Urothelium cell line (cell line): ENCODE data around the gene RAB22A.

Experiments used
- DNase-seq: peaks from one replicate; pipeline ENCODE4 v3.0.0; 2011; ENCODE audit warnings: low spot score, mixed read lengths
- FAIRE-seq: peaks from 2 replicates; lab custom pipeline; 2011; peaks lifted over from hg19 to GRCh38; lab: Jason Lieb, UNC

The RAB22A gene

GRCh38 chr20:58381627-58382026 is 72.1 kb downstream of the RAB22A start:
- no peak for DNase-seq
- FAIRE-seq: no peak

- DNase-seq (no peak), FAIRE-seq (no peak)
These were observed 72.6 kb downstream of the RAB22A start for GRCh38 chr20:58382096-58382495.

- no peak for FAIRE-seq
- no peak for DNase-seq
These were observed 75.3 kb downstream of the RAB22A start for GRCh38 chr20:58384821-58385220.

- FAIRE-seq: no peak
- no peak for DNase-seq
These were observed 78.6 kb downstream of the RAB22A start for GRCh38 chr20:58388028-58388601.

- peak; percentile 99 for FAIRE-seq
- peak; percentile 100 for DNase-seq
These were observed 79.4 kb downstream of the RAB22A start, which contains the start of gene VAPB for GRCh38 chr20:58388882-58389323. TSS of gene VAPB (plus strand) at chr20:58389229. CDS start at chr20:58389460, 231 bp downstream.

GRCh38 chr20:58389324-58389967 is 79.9 kb downstream of the RAB22A start:
- FAIRE-seq (no peak), DNase-seq (peak; percentile 62)

- FAIRE-seq: no peak
- no peak for DNase-seq
These were observed 80.6 kb downstream of the RAB22A start for GRCh38 chr20:58389968-58390658.

GRCh38 chr20:58390659-58391035 is 81.1 kb downstream of the RAB22A start:
- DNase-seq (no peak), FAIRE-seq (no peak)

GRCh38 chr20:58392286-58392685 is 82.8 kb downstream of the RAB22A start:
- FAIRE-seq (no peak), DNase-seq (no peak)

- DNase-seq (no peak), FAIRE-seq (no peak)
These were observed 83.8 kb downstream of the RAB22A start for GRCh38 chr20:58393299-58393698.

GRCh38 chr20:58394801-58395200 is 85.3 kb downstream of the RAB22A start:
- DNase-seq (no peak), FAIRE-seq (no peak)

- DNase-seq (no peak), FAIRE-seq (no peak)
These were observed 86.1 kb downstream of the RAB22A start for GRCh38 chr20:58395604-58396003.

GRCh38 chr20:58397429-58397828 is 87.9 kb downstream of the RAB22A start:
- FAIRE-seq: no peak
- DNase-seq: no peak

- FAIRE-seq: no peak
- DNase-seq: no peak
These were observed 88.7 kb downstream of the RAB22A start for GRCh38 chr20:58398254-58398653.

- no peak for DNase-seq
- no peak for FAIRE-seq
These were observed 90.4 kb downstream of the RAB22A start for GRCh38 chr20:58399926-58400325.

- DNase-seq (no peak), FAIRE-seq (no peak)
These were observed 91.6 kb downstream of the RAB22A start for GRCh38 chr20:58401162-58401561.

- DNase-seq: no peak
- no peak for FAIRE-seq
These were observed 92.8 kb downstream of the RAB22A start for GRCh38 chr20:58402305-58402704.

GRCh38 chr20:58402827-58403226 is 93.3 kb downstream of the RAB22A start:
- no peak for FAIRE-seq
- DNase-seq: no peak

- DNase-seq (no peak), FAIRE-seq (no peak)
These were observed 93.8 kb downstream of the RAB22A start for GRCh38 chr20:58403272-58403671.

GRCh38 chr20:58405504-58406291 is 96.2 kb downstream of the RAB22A start:
- DNase-seq: no peak
- FAIRE-seq: no peak

GRCh38 chr20:58406422-58407001 is 97.0 kb downstream of the RAB22A start:
- FAIRE-seq: no peak

More at GRCh38 chr20:58406422-58407001, 97.0 kb downstream of the RAB22A start:
- DNase-seq: no peak
